Neural cell (in vitro differentiated cells): ENCODE measurements around the gene ORC3. TPM values are rescaled to one million over a fixed set of nuclear protein-coding genes. Genes with fewer than 3 reads are reported as not detected.

Source experiments
- H2AFZ ChIP-seq: fragments of 200-600, 300-800 bp; sonication (generic), shearing (Covaris generic); 2 replicates; pipeline ENCODE4 v1.6.0; 2014; ENCODE audit warnings: low read depth, mild to moderate bottlenecking, antibody characterized with exemption, low read length, moderate library complexity
- H3F3A ChIP-seq: fragments of 200-600 bp; shearing (Covaris generic); 2 replicates; pipeline ENCODE4 v1.6.1; 2016; ENCODE audit warnings: mild to moderate bottlenecking, moderate library complexity, mixed read lengths, antibody characterized with exemption, low read length; ENCODE audit not compliant: insufficient read depth, poor library complexity, severe bottlenecking
- H3K27ac ChIP-seq: fragments of 200-600, 300-800 bp; sonication (generic), shearing (Covaris generic); 2 replicates; pipeline ENCODE4 v1.5.1; 2014; ENCODE audit warnings: mild to moderate bottlenecking, low read length, moderate library complexity
- H3K27me3 ChIP-seq: fragments of 300-800, 200-600 bp; sonication (generic), shearing (Covaris generic); 2 replicates; pipeline ENCODE4 v1.6.0; 2014; ENCODE audit warnings: mild to moderate bottlenecking, low read depth, low read length, moderate library complexity; ENCODE audit not compliant: insufficient read depth
- H3K36me3 ChIP-seq: fragments of 300-800, 200-600 bp; sonication (generic), shearing (Covaris generic); 2 replicates; pipeline ENCODE4 v1.5.1; 2014; ENCODE audit warnings: mild to moderate bottlenecking, antibody characterized with exemption, low read length, moderate library complexity; ENCODE audit not compliant: insufficient read depth
- H3K4me2 ChIP-seq: fragments of 300-800, 200-600 bp; sonication (generic), shearing (Covaris generic); 2 replicates; pipeline ENCODE4 v1.6.0; 2014; ENCODE audit warnings: mild to moderate bottlenecking, low read length
- H3K4me3 ChIP-seq: fragments of 300-800, 200-600 bp; sonication (generic), shearing (Covaris generic); 2 replicates; pipeline ENCODE4 v1.5.1; 2014; ENCODE audit warnings: mild to moderate bottlenecking, low read length, moderate library complexity
- H3K79me2 ChIP-seq: fragments of 200-600 bp; shearing (Covaris generic); replicated peaks from 2 replicates; pipeline ENCODE4 v1.6.0; 2014; ENCODE audit warnings: mild to moderate bottlenecking, low read length, moderate library complexity; ENCODE audit not compliant: insufficient read depth
- H3K9ac ChIP-seq: fragments of 300-800, 200-600 bp; sonication (generic), shearing (Covaris generic); 2 replicates; pipeline ENCODE4 v1.6.1; 2016; ENCODE audit warnings: mild to moderate bottlenecking, low read length, mixed read lengths
- H3K9me2 ChIP-seq: fragments of 200-600 bp; shearing (Covaris generic); 2 replicates; pipeline ENCODE4 v1.6.1; 2016; ENCODE audit warnings: mild to moderate bottlenecking, low read length, mixed read lengths; ENCODE audit not compliant: insufficient read depth
- H3K9me3 ChIP-seq: fragments of 200-600, 300-800 bp; sonication (generic), shearing (Covaris generic); 2 replicates; pipeline ENCODE4 v1.6.1; 2016; ENCODE audit warnings: mild to moderate bottlenecking, mixed run types, low read length, moderate library complexity, mixed read lengths
- H4K20me1 ChIP-seq: fragments of 200-600 bp; shearing (Covaris generic); 2 replicates; pipeline ENCODE4 v1.6.1; 2016; ENCODE audit warnings: mild to moderate bottlenecking, mixed run types; ENCODE audit not compliant: insufficient read depth
- CTCF ChIP-seq: fragments of 450-650 bp; IDR thresholded peaks from 2 replicates; pipeline ENCODE4 v1.5.1; 2014; ENCODE audit warnings: antibody characterized with exemption, mild to moderate bottlenecking, moderate library complexity; ENCODE audit not compliant: poor library complexity, severe bottlenecking
- EP300 ChIP-seq: fragments of 450-650 bp; conservative IDR thresholded peaks from 2 replicates; pipeline ENCODE4 v1.6.1; 2014; ENCODE audit warnings: antibody characterized with exemption, mild to moderate bottlenecking, moderate library complexity; ENCODE audit not compliant: poor library complexity, severe bottlenecking
- EZH2 ChIP-seq: fragments of 200-600, 300-800 bp; shearing (Covaris generic), sonication (generic); IDR thresholded peaks from 2 replicates; pipeline ENCODE4 v1.6.1; 2014; ENCODE audit warnings: antibody characterized with exemption, low read length, borderline replicate concordance, mild to moderate bottlenecking; ENCODE audit not compliant: insufficient read depth, poor library complexity, severe bottlenecking
- MXI1 ChIP-seq: fragments of 450-650 bp; conservative IDR thresholded peaks from 2 replicates; pipeline ENCODE4 v1.6.1; 2014; ENCODE audit warnings: antibody characterized with exemption, mild to moderate bottlenecking; ENCODE audit not compliant: poor library complexity, severe bottlenecking
- POLR2AphosphoS5 ChIP-seq: IDR thresholded peaks from 2 replicates; pipeline ENCODE4 v1.6.1; 2012
- RAD21 ChIP-seq: fragments of 450-650 bp; conservative IDR thresholded peaks from 2 replicates; pipeline ENCODE4 v1.6.1; 2014; ENCODE audit warnings: antibody characterized with exemption, mild to moderate bottlenecking, moderate library complexity
- SMC3 ChIP-seq: fragments of 450-650 bp; conservative IDR thresholded peaks from 2 replicates; pipeline ENCODE4 v1.6.1; 2014; ENCODE audit warnings: antibody characterized with exemption, mild to moderate bottlenecking, moderate library complexity; ENCODE audit not compliant: poor library complexity
- TAF1 ChIP-seq: IDR thresholded peaks from 2 replicates; pipeline ENCODE4 v1.6.1; 2012; ENCODE audit warnings: low read depth
- polyA plus RNA-seq: library from polyadenylated mRNA; depleted of rRNA; stranded (reverse); fragments of >200 nt; gene quantifications from 2 replicates; pipeline ENCODE4 v1.2.3, GENCODE V29; 2014
- TF ChIP-seq, protein P1 (sequence below): IDR thresholded peaks from 2 replicates; pipeline ENCODE4 v1.6.1; 2012; ENCODE audit warnings: borderline replicate concordance

Gene ORC3
- polyA plus RNA-seq, 1 donor from 2014 or later = 43.7 TPM

GRCh38 chr6:87623248-87623647, 33.3 kb downstream of the ORC3 start:
- H3K9me3 ChIP-seq = no peaks in the 10 kb centered on the region
- H3K79me2 ChIP-seq = no peaks in the 10 kb centered on the region
- H3K27ac ChIP-seq = no peak overlapping the region
- H3K4me2 ChIP-seq = no peak overlapping the region
- no peaks in the 10 kb centered on the region for H3K36me3 ChIP-seq
- H3F3A ChIP-seq = no peaks in the 10 kb centered on the region
- no peak overlapping the region for H2AFZ ChIP-seq
- H3K9ac ChIP-seq = no peak overlapping the region
- H4K20me1 ChIP-seq = no peaks in the 10 kb centered on the region
- no peak overlapping the region for H3K4me3 ChIP-seq
- TF ChIP-seq EP300 (no peak), CTCF (no peak), SMC3 (no peak), MXI1 (no peak), EZH2 (no peak), TAF1 (no peak), POLR2AphosphoS5 (no peak), RAD21 (no peak)
- TF ChIP-seq, protein P1, sequence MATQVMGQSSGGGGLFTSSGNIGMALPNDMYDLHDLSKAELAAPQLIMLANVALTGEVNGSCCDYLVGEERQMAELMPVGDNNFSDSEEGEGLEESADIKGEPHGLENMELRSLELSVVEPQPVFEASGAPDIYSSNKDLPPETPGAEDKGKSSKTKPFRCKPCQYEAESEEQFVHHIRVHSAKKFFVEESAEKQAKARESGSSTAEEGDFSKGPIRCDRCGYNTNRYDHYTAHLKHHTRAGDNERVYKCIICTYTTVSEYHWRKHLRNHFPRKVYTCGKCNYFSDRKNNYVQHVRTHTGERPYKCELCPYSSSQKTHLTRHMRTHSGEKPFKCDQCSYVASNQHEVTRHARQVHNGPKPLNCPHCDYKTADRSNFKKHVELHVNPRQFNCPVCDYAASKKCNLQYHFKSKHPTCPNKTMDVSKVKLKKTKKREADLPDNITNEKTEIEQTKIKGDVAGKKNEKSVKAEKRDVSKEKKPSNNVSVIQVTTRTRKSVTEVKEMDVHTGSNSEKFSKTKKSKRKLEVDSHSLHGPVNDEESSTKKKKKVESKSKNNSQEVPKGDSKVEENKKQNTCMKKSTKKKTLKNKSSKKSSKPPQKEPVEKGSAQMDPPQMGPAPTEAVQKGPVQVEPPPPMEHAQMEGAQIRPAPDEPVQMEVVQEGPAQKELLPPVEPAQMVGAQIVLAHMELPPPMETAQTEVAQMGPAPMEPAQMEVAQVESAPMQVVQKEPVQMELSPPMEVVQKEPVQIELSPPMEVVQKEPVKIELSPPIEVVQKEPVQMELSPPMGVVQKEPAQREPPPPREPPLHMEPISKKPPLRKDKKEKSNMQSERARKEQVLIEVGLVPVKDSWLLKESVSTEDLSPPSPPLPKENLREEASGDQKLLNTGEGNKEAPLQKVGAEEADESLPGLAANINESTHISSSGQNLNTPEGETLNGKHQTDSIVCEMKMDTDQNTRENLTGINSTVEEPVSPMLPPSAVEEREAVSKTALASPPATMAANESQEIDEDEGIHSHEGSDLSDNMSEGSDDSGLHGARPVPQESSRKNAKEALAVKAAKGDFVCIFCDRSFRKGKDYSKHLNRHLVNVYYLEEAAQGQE = no peak
- H3K27me3 ChIP-seq = no peaks in the 10 kb centered on the region
- no peaks in the 10 kb centered on the region for H3K9me2 ChIP-seq

DNA sequence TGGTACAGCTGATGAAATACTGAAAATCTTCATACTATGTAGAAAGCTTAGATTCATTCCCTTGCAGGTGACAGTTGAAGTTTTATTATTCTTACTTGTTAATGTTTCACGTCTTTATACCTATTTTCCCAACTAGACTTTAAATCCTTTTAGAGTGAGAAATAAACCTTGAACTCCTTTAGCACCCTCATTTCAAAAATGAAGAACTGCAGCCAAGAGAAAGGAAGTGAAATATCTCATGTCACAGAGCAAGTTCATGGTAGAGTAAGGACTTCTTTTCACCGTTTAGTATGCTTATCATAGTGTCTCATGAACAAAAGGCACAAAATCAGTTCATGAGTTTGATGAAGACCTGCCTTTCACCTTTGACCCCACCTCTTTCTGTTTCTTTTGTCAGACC, 38.5 kb downstream of the ORC3 start:
- no peaks in the 10 kb centered on the region for H3K36me3 ChIP-seq

GRCh38 chr6:87628881-87629280, 38.9 kb downstream of the ORC3 start:
- no peaks in the 10 kb centered on the region for H3K79me2 ChIP-seq

More for the DNA sequence above, 38.5 kb downstream of the ORC3 start:
- Histone ChIP-seq H3K9me2 (no peaks in the 10 kb centered on the region), H3K4me3 (no peak overlapping the region), H2AFZ (no peak overlapping the region), H3K4me2 (no peak overlapping the region), H4K20me1 (no peaks in the 10 kb centered on the region), H3F3A (no peaks in the 10 kb centered on the region), H3K27ac (no peak overlapping the region), H3K9me3 (no peaks in the 10 kb centered on the region), H3K9ac (no peak overlapping the region), H3K79me2 (no peaks in the 10 kb centered on the region), H3K27me3 (no peaks in the 10 kb centered on the region)
- no peak for TF ChIP-seq RAD21

More at GRCh38 chr6:87628881-87629280, 38.9 kb downstream of the ORC3 start:
- Histone ChIP-seq H3K27me3 (no peaks in the 10 kb centered on the region), H4K20me1 (no peaks in the 10 kb centered on the region), H3K4me2 (no peak overlapping the region), H3K9me2 (no peaks in the 10 kb centered on the region), H3K27ac (no peak overlapping the region), H2AFZ (no peak overlapping the region), H3K4me3 (no peak overlapping the region), H3K9ac (no peak overlapping the region), H3K36me3 (no peaks in the 10 kb centered on the region), H3F3A (no peaks in the 10 kb centered on the region), H3K9me3 (no peaks in the 10 kb centered on the region)
- no peak for TF ChIP-seq EZH2
- TF ChIP-seq RAD21 = no peak
- TF ChIP-seq EP300 = no peak
- TF ChIP-seq SMC3 = no peak
- TF ChIP-seq TAF1 = no peak
- no peak for TF ChIP-seq MXI1
- TF ChIP-seq POLR2AphosphoS5 = no peak
- TF ChIP-seq CTCF = no peak
- TF ChIP-seq, protein P1 = no peak
